ENCODE results near the gene FBXO8.

FBXO8 gene

GRCh38 chr4:174266416-174266815 lies 17.1 kb downstream of the FBXO8 start:
- H3K4me1 ChIP-seq (ENCODE audit: control insufficient read depth, insufficient read depth, low read length) = 0 out of 2 replicates have a peak, but pooled peaks cover 5% of the 10 kb centered on the region
- no peaks in the 10 kb centered on the region for H3K9me3 ChIP-seq (ENCODE audit: control insufficient read depth, insufficient read depth, low read depth, low read length)
- H3K36me3 ChIP-seq (ENCODE audit: control insufficient read depth in 2 of 2, insufficient read depth in 1 of 2, low read length in 2 of 2) = no peaks in the 10 kb centered on the region
- no peak overlapping the region for H3K4me3 ChIP-seq (ENCODE audit: low read depth, low read length)
- ChIA-PET CTCF (interaction anchor here (0.7 kb wide), 1 partner anchor 9 kb away, joined by 3 read pairs; no protein-coding TSS in a partner anchor), POLR2A (no interaction called here)
- TF ChIP-seq ZNF777 (tag by site-specific recombination; IDR thresholded peaks at IDR 0.05; ENCODE audit: borderline replicate concordance) = no peak
- TF ChIP-seq, protein P1, sequence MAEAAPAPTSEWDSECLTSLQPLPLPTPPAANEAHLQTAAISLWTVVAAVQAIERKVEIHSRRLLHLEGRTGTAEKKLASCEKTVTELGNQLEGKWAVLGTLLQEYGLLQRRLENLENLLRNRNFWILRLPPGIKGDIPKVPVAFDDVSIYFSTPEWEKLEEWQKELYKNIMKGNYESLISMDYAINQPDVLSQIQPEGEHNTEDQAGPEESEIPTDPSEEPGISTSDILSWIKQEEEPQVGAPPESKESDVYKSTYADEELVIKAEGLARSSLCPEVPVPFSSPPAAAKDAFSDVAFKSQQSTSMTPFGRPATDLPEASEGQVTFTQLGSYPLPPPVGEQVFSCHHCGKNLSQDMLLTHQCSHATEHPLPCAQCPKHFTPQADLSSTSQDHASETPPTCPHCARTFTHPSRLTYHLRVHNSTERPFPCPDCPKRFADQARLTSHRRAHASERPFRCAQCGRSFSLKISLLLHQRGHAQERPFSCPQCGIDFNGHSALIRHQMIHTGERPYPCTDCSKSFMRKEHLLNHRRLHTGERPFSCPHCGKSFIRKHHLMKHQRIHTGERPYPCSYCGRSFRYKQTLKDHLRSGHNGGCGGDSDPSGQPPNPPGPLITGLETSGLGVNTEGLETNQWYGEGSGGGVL (tag by site-specific recombination; IDR thresholded peaks at IDR 0.05) = no peak
- no peak for TF ChIP-seq ZNF292 (tag by site-specific recombination; IDR thresholded peaks at IDR 0.05; ENCODE audit: borderline replicate concordance, low read depth)
- TF ChIP-seq ZNF266 (tag by site-specific recombination; IDR thresholded peaks at IDR 0.05; ENCODE audit: low read depth) = peak; percentile 82; the same call in 1 of the 2 replicates
- no peak for TF ChIP-seq ZNF621 (tag by site-specific recombination; IDR thresholded peaks at IDR 0.05)
- no peak for TF ChIP-seq ZNF654 (tag by site-specific recombination; IDR thresholded peaks at IDR 0.05; ENCODE audit: low read depth)
- no peak for TF ChIP-seq HOXD13 (CRISPR knock-in tag; IDR thresholded peaks at IDR 0.05; ENCODE audit: borderline replicate concordance)
- TF ChIP-seq ZNF449 (tag by site-specific recombination; IDR thresholded peaks at IDR 0.05) = no peak
- TF ChIP-seq ZNF404 (tag by site-specific recombination; IDR thresholded peaks at IDR 0.05) = no peak
- 0 out of 2 replicates have a peak, but pooled peaks have one; percentile 43 for TF ChIP-seq ZNF600 (tag by site-specific recombination; IDR thresholded peaks at IDR 0.05)
- no peak for TF ChIP-seq ZNF140 (tag by site-specific recombination; IDR thresholded peaks at IDR 0.05)
- no peak for TF ChIP-seq ZNF660 (tag by site-specific recombination; IDR thresholded peaks at IDR 0.05)
- no peak overlapping the region for H3K27ac ChIP-seq (ENCODE audit: extremely low read depth, low read depth, low read length)

GRCh38 chr4:174265916-174266315 lies 17.6 kb downstream of the FBXO8 start:
- POLR2A ChIA-PET = no interaction called here

More at GRCh38 chr4:174265916-174266315, 17.6 kb downstream of the FBXO8 start:
- CTCF ChIA-PET = no interaction called here
- Histone ChIP-seq H3K27ac (ENCODE audit: extremely low read depth, low read depth, low read length) (no peak overlapping the region), H3K36me3 (ENCODE audit: control insufficient read depth in 2 of 2, insufficient read depth in 1 of 2, low read length in 2 of 2) (no peaks in the 10 kb centered on the region), H3K4me3 (ENCODE audit: low read depth, low read length) (no peak overlapping the region), H3K4me1 (ENCODE audit: control insufficient read depth, insufficient read depth, low read length) (0 out of 2 replicates have a peak, but pooled peaks cover 5% of the 10 kb centered on the region), H3K9me3 (ENCODE audit: control insufficient read depth, insufficient read depth, low read depth, low read length) (no peaks in the 10 kb centered on the region)
- no peak for TF ChIP-seq ZNF404 (tag by site-specific recombination; IDR thresholded peaks at IDR 0.05)
- TF ChIP-seq ZNF341 (tag by site-specific recombination; IDR thresholded peaks at IDR 0.05; ENCODE audit: low read depth) = no peak
- TF ChIP-seq ZNF324 (tag by site-specific recombination; IDR thresholded peaks at IDR 0.05) = no peak
- TF ChIP-seq, protein P2, sequence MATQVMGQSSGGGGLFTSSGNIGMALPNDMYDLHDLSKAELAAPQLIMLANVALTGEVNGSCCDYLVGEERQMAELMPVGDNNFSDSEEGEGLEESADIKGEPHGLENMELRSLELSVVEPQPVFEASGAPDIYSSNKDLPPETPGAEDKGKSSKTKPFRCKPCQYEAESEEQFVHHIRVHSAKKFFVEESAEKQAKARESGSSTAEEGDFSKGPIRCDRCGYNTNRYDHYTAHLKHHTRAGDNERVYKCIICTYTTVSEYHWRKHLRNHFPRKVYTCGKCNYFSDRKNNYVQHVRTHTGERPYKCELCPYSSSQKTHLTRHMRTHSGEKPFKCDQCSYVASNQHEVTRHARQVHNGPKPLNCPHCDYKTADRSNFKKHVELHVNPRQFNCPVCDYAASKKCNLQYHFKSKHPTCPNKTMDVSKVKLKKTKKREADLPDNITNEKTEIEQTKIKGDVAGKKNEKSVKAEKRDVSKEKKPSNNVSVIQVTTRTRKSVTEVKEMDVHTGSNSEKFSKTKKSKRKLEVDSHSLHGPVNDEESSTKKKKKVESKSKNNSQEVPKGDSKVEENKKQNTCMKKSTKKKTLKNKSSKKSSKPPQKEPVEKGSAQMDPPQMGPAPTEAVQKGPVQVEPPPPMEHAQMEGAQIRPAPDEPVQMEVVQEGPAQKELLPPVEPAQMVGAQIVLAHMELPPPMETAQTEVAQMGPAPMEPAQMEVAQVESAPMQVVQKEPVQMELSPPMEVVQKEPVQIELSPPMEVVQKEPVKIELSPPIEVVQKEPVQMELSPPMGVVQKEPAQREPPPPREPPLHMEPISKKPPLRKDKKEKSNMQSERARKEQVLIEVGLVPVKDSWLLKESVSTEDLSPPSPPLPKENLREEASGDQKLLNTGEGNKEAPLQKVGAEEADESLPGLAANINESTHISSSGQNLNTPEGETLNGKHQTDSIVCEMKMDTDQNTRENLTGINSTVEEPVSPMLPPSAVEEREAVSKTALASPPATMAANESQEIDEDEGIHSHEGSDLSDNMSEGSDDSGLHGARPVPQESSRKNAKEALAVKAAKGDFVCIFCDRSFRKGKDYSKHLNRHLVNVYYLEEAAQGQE (tag by site-specific recombination; IDR thresholded peaks at IDR 0.05) = no peak
- TF ChIP-seq ZFHX2 (tag by site-specific recombination; conservative IDR thresholded peaks at IDR 0.05) = no peak
- TF ChIP-seq SCRT2 (tag by site-specific recombination; IDR thresholded peaks at IDR 0.05) = peak; percentile 49
- TF ChIP-seq ZNF416 (tag by site-specific recombination; IDR thresholded peaks at IDR 0.05) = no peak
- no peak for TF ChIP-seq EGR2 (tag by site-specific recombination; IDR thresholded peaks at IDR 0.05; ENCODE audit: low read depth)

Measured in HEK293 (cell line).